Spinal cord (tissue), 10 donors: ENCODE results near the gene IMP3. TPM values are rescaled to one million over a fixed set of nuclear protein-coding genes. Genes with fewer than 3 reads are reported as not detected.

Experiments
- DNase-seq, 6 donors: peaks; one replicate each; pipeline versions ENCODE4 v3.0.0 to v3.0.0-alpha.2; 2013 to 2015; ENCODE audit warnings: low spot score in 6 of 6, low read depth in 4 of 6
- H3K27ac ChIP-seq: one replicate; pipeline ENCODE4 v1.5.1; 2013; ENCODE audit warnings: low read depth, low read length, control low read depth
- H3K27me3 ChIP-seq: one replicate; pipeline ENCODE4 v1.6.1; 2013; ENCODE audit warnings: low read length; ENCODE audit not compliant: control insufficient read depth, insufficient read depth
- H3K36me3 ChIP-seq: one replicate; pipeline ENCODE4 v1.6.1; 2013; ENCODE audit warnings: low read length; ENCODE audit not compliant: control insufficient read depth, insufficient read depth
- H3K4me1 ChIP-seq: one replicate; pipeline ENCODE4 v1.6.1; 2013; ENCODE audit warnings: low read length; ENCODE audit not compliant: control insufficient read depth, insufficient read depth
- H3K4me3 ChIP-seq: one replicate; pipeline ENCODE4 v1.5.1; 2013; ENCODE audit warnings: low read depth, low read length, control low read depth
- H3K9me3 ChIP-seq: one replicate; pipeline ENCODE4 v1.6.1; 2013; ENCODE audit warnings: low read length; ENCODE audit not compliant: control insufficient read depth, insufficient read depth
- WGBS: methylation state at CpG from one replicate; pipeline ENCODE4 v1.1.5; 2013; ENCODE audit warnings: missing lambda C conversion rate; ENCODE audit not compliant: insufficient coverage; 5-methylcytosine and 5-hydroxymethylcytosine counted together
- polyA plus RNA-seq, 2 donors: library from polyadenylated mRNA; unstranded; fragments of 120-200 nt; gene quantifications; one replicate each; pipeline ENCODE4 v1.2.1, GENCODE V29; 2013; ENCODE audit not compliant: insufficient read length in 2 of 2
- total RNA-seq, 2 donors: library from RNA; depleted of rRNA in 1 of 2; stranded (reverse); fragments of 120-200 nt in 1 of 2; fragments of >200 nt in 1 of 2; gene quantifications; one replicate each; pipeline versions ENCODE4 v1.2.3 to v1.2.4, GENCODE V29; 2013 to 2014
- donor health status: healthy.

IMP3 gene
- total and polyA plus RNA-seq, 4 donors, result 34.7 to 66.6 (median 59.5) TPM

GRCh38 chr15:75651810-75652543 is 12.0 kb upstream of the IMP3 start:
- Histone ChIP-seq H3K27ac (no peak overlapping the region), H3K36me3 (peaks cover 39% of the 10 kb centered on the region), H3K4me1 (peaks cover 64% of the 10 kb centered on the region), H3K27me3 (peaks cover 3% of the 10 kb centered on the region), H3K9me3 (no peaks in the 10 kb centered on the region), H3K4me3 (no peak overlapping the region)
- no peak for DNase-seq
- 90% methylated on average over 2 of the region's 2 CpGs for WGBS

GRCh38 chr15:75650908-75651809 is 11.1 kb upstream of the IMP3 start:
- Histone ChIP-seq H3K27ac (no peak overlapping the region), H3K27me3 (peaks cover 3% of the 10 kb centered on the region), H3K36me3 (peaks cover 35% of the 10 kb centered on the region), H3K4me1 (peaks cover 68% of the 10 kb centered on the region), H3K4me3 (no peak overlapping the region), H3K9me3 (no peaks in the 10 kb centered on the region)
- WGBS, result 61% methylated on average over 7 of the region's 9 CpGs
- DNase-seq, result no peak

GRCh38 chr15:75649848-75650247 is 9.8 kb upstream of the IMP3 start:
- Histone ChIP-seq H3K27me3 (peaks cover 3% of the 10 kb centered on the region), H3K9me3 (no peaks in the 10 kb centered on the region), H3K4me1 (peaks cover 64% of the 10 kb centered on the region), H3K4me3 (no peak overlapping the region), H3K27ac (no peak overlapping the region), H3K36me3 (peaks cover 35% of the 10 kb centered on the region)
- no peak for DNase-seq
- WGBS, result 92% methylated on average over 18 of the region's 18 CpGs

DNA sequence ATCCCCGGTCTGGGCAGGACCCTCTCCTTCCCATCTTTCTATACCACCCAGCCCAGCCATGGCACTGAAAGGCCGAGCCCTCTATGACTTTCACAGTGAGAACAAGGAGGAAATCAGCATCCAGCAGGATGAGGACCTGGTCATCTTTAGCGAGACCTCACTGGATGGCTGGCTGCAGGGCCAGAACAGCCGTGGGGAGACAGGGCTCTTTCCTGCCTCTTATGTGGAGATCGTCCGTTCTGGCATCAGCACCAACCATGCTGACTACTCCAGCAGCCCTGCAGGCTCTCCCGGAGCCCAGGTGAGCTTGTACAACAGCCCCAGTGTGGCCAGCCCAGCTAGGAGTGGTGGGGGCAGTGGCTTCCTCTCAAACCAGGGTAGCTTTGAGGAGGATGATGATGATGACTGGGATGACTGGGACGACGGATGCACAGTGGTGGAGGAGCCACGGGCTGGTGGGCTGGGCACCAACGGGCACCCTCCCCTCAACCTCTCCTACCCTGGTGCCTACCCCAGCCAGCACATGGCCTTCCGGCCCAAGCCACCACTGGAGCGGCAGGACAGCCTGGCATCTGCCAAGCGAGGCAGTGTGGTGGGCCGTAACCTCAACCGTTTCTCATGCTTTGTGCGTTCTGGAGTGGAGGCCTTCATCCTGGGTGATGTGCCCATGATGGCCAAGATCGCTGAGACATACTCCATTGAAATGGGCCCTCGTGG is 9.2 kb upstream of the IMP3 start:
- Histone ChIP-seq H3K27me3 (peaks cover 3% of the 10 kb centered on the region), H3K4me1 (peaks cover 64% of the 10 kb centered on the region), H3K36me3 (peaks cover 30% of the 10 kb centered on the region), H3K4me3 (peak overlapping the region; percentile 70), H3K27ac (peak overlapping the region; percentile 88), H3K9me3 (no peaks in the 10 kb centered on the region)
- WGBS, result 79% methylated on average over 14 of the region's 19 CpGs
- DNase-seq, result no peak

DNA sequence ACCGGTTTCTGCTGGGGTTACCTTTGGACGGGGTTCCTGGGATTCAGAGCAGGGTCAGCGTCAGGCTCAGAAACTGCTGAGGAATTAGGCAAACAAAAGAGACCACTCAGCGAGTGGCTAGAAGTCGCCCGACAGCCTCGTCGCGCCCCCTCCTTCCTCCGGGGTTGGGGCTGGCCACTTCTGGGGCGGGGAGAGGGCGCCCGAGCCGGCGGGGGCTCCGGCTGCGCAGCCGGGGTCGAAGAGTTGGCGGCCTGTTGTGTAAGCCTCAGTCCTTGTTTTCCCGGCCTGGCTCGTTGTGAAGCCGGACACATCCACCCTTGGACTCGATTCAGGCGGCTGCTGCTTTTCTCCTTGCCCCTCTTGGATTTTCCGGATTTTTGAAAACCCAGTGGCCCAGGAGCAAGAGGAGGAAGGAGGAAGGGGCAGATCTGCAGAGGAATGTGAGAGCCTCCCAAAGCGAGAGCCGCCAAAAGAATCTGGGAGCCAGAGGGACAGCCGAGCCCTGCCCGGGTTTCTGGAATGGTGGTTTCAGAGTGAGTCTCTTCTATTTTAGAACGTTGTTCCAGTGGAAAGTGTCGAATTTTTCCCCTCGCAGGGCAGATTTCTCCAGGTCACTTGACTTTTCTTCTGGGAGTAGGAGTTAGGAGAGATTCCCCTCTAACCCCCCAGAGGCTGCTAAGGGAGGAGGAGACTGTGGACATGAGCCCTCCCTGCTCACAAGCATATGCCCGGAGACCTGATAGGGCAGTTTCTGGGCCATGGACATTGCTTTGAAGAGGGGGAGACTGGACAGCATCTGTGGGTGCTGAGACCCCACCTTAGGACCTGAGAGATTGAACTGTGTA is 8.4 kb upstream of the IMP3 start:
- H3K4me1 ChIP-seq, result peaks cover 62% of the 10 kb centered on the region
- H3K36me3 ChIP-seq, result peaks cover 26% of the 10 kb centered on the region
- no peaks in the 10 kb centered on the region for H3K9me3 ChIP-seq
- peaks cover 3% of the 10 kb centered on the region for H3K27me3 ChIP-seq
- H3K27ac ChIP-seq, result peak overlapping the region; percentile 88
- 2% methylated on average over 26 of the region's 34 CpGs for WGBS
- peak in 2 of 6 donors; percentile 25 to 65 for DNase-seq
- H3K4me3 ChIP-seq, result peak overlapping the region; percentile 70

DNA sequence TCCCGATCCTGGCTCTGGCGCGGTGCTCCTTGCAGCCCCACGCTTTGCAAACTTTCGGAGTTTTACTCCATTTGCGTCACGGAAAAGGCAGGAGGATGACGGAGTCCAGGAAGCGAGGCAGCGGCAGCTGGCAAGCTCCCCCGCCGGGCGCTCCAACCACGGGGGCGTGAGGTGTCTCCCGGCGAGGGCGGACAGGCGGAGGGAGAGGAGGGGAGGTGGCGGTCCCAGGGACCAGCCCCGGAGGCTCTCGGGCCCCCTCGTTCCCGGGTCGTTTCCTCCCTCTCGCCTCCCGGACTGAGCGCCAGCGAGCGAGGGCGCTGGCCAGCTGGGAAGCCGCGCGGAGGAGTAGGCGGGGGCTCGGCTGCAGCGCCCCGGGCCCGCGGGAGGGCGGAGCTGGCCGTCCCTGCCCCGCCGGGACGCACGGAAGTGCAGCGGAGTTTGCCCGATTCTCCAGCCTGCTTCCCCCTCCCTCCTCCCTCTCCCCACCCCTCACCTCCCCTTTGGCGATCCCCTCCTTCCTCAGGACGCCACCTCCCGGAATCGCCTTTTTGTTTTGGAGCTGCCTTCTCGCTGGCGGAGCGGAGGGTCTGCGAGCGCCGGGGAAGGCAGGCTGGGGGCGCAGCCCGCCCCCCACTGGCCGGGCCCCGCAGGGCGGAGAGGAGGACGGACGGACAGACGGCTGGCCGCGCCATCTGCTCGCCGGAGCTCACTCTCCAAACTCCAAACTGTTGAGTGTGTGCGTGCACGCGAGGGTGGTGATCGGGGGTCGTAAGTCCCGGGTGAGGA is 7.5 kb upstream of the IMP3 start, which contains the start of gene SNX33:
Gene SNX33 (plus strand): TSS at position 543 of the 786 bp plus-strand sequence. CDS start 1,191 bp downstream, outside the sequence.
- WGBS, result under 1% methylated on average over 72 of the region's 76 CpGs
- Histone ChIP-seq H3K27me3 (peaks cover 3% of the 10 kb centered on the region), H3K9me3 (no peaks in the 10 kb centered on the region), H3K4me3 (peak within 1 kb of the TSS; percentile 70), H3K27ac (peak within 1 kb of the TSS; percentile 88), H3K36me3 (peaks cover 25% of the 10 kb centered on the region), H3K4me1 (peaks cover 56% of the 10 kb centered on the region)
- peak in 4 of 6 donors; percentile 26 to 87 (median 58) for DNase-seq

DNA sequence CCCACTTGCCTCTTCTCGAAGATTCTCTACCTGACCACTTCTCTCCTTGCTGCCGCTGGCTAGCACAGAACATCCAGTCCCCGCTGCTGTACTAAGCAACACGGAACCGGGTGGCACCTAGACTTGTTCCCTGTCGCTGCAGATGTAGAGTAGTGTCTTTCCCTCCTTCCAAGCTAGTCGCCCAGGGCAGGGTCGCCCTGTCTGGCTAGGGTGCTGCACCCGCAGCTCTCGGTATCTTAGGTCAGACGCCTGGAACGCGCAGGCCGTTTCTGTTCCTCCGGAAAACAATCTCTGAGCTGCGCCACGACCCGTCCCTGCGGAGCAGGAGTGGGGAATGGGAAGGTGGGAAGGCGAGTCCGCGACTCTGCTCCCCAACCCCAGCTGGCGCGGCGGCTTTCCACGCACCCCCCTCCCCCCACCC is 6.9 kb upstream of the IMP3 start:
- peaks cover 50% of the 10 kb centered on the region for H3K4me1 ChIP-seq
- H3K27me3 ChIP-seq, result peaks cover 3% of the 10 kb centered on the region
- H3K27ac ChIP-seq, result peak overlapping the region; percentile 88
- WGBS, result 2% methylated on average over 20 of the region's 26 CpGs
- no peak for DNase-seq
- H3K36me3 ChIP-seq, result peaks cover 20% of the 10 kb centered on the region
- H3K4me3 ChIP-seq, result peak overlapping the region; percentile 70
- no peaks in the 10 kb centered on the region for H3K9me3 ChIP-seq

- Histone ChIP-seq H3K9me3 (no peaks in the 10 kb centered on the region), H3K4me3 (peak overlapping the region; percentile 70), H3K4me1 (peaks cover 43% of the 10 kb centered on the region), H3K27me3 (peaks cover 3% of the 10 kb centered on the region), H3K27ac (peak overlapping the region; percentile 88), H3K36me3 (peaks cover 15% of the 10 kb centered on the region)
- no peak for DNase-seq
- 27% methylated on average over 3 of the region's 5 CpGs for WGBS
Measured at GRCh38 chr15:75646112-75646943, 6.3 kb upstream of the IMP3 start.
